Esophagus muscularis mucosa (tissue), 4 donors: ENCODE results near the gene TMEM38B.

Experiments used
- CTCF ChIP-seq, 3 experiments: fragments of 200-600 bp in 2 of 3; fragments of 450-650 bp in 1 of 3; sonication (generic) in 2 of 3; IDR thresholded peaks; one replicate each; pipeline ENCODE4 v1.5.1; 2017 to 2019; ENCODE audit warnings: antibody characterized with exemption in 3 of 3, mild to moderate bottlenecking in 2 of 3, moderate library complexity in 1 of 3
- EP300 ChIP-seq: sonication (generic); formaldehyde crosslinking; IDR thresholded peaks from one replicate; pipeline ENCODE4 v1.6.1; 2017; ENCODE audit warnings: antibody characterized with exemption
- POLR2A ChIP-seq: fragments of 450-650 bp; IDR thresholded peaks from one replicate; pipeline ENCODE4 v1.6.1; 2017; ENCODE audit warnings: antibody characterized with exemption, moderate library complexity, mild to moderate bottlenecking, low read depth

GRCh38 chr9:105697871-105698270, 3.5 kb downstream of the TMEM38B start:
- TF ChIP-seq CTCF (IDR thresholded peaks at IDR 0.05), result no peak
- no peak for TF ChIP-seq POLR2A
- TF ChIP-seq EP300, result no peak
